Lower leg skin (tissue), 3 donors: ENCODE results near the gene CEACAM5.

ENCODE experiments used
- CTCF ChIP-seq, 3 donors: fragments of 450-650 bp; IDR thresholded peaks; one replicate each; pipeline ENCODE4 v1.5.1; 2016; ENCODE audit warnings: antibody characterized with exemption in 3 of 3, mild to moderate bottlenecking in 3 of 3, moderate library complexity in 2 of 3
- POLR2A ChIP-seq, 2 donors: fragments of 450-650 bp; IDR thresholded peaks; one replicate each; pipeline ENCODE4 v1.6.1; 2016 to 2017; ENCODE audit warnings: antibody characterized with exemption in 2 of 2, mild to moderate bottlenecking in 1 of 2, moderate library complexity in 1 of 2

- TF ChIP-seq POLR2A (IDR thresholded peaks at IDR 0.05) (no peak), CTCF (IDR thresholded peaks at IDR 0.05) (no peak)
Observed at GRCh38 chr19:41666075-41666474, 42.4 kb upstream of the CEACAM5 start.
